GM23338 (cell line): ENCODE data around the gene POPDC2. TPM values are rescaled to one million over a fixed set of nuclear protein-coding genes. Genes with fewer than 3 reads are reported as not detected.
A peak's percentile ranks its signal among the peaks of the same experiment; 100 is the strongest.

ENCODE experiments used
- ATAC-seq: fragments of 200-7000 bp; cut with Tn5 transposase; 3 replicates; pipeline ENCODE4 v1.9.1; 2020
- DNase-seq: peaks from one replicate; pipeline ENCODE4 v3.0.0-alpha.2; 2015; ENCODE audit warnings: low spot score
- H2AFZ ChIP-seq: fragments of 200-600 bp; sonication (generic); 2 replicates; pipeline ENCODE4 v1.8.0; 2016; ENCODE audit warnings: antibody characterized with exemption, mild to moderate bottlenecking, moderate library complexity
- H3F3A ChIP-seq: fragments of 200-600 bp; sonication (generic); replicated peaks from 2 replicates; pipeline ENCODE4 v1.8.0; 2017; ENCODE audit warnings: antibody characterized with exemption, mixed run types, low read depth
- H3K27ac ChIP-seq: fragments of 200-600 bp; sonication (generic); 2 replicates; pipeline ENCODE4 v1.6.1; 2016; ENCODE audit warnings: low read depth
- H3K27me3 ChIP-seq: fragments of 200-600 bp; sonication (generic); 2 replicates; pipeline ENCODE4 v1.8.0; 2016; ENCODE audit warnings: mild to moderate bottlenecking, mixed run types, moderate library complexity; ENCODE audit not compliant: insufficient read depth
- H3K36me3 ChIP-seq: fragments of 200-600 bp; sonication (generic); 2 replicates; pipeline ENCODE4 v1.8.0; 2016; ENCODE audit warnings: mild to moderate bottlenecking; ENCODE audit not compliant: insufficient read depth
- H3K4me1 ChIP-seq: fragments of 200-600 bp; sonication (generic); 2 replicates; pipeline ENCODE4 v1.8.0; 2016; ENCODE audit warnings: mild to moderate bottlenecking, moderate library complexity; ENCODE audit not compliant: insufficient read depth
- H3K4me2 ChIP-seq: fragments of 200-600 bp; sonication (generic); 2 replicates; pipeline ENCODE4 v1.7.1; 2017; ENCODE audit warnings: mixed run types
- H3K4me3 ChIP-seq: fragments of 200-600 bp; sonication (generic); 2 replicates; pipeline ENCODE4 v1.6.1; 2016; ENCODE audit warnings: mixed run types
- H3K79me2 ChIP-seq: fragments of 200-600 bp; sonication (generic); replicated peaks from 2 replicates; pipeline ENCODE4 v1.8.0; 2017; ENCODE audit warnings: mild to moderate bottlenecking; ENCODE audit not compliant: insufficient read depth
- H3K9me2 ChIP-seq: fragments of 200-600 bp; sonication (generic); 2 replicates; pipeline ENCODE4 v1.8.0; 2017; ENCODE audit not compliant: insufficient read depth
- H4K20me1 ChIP-seq: fragments of 200-600 bp; sonication (generic); replicated peaks from 2 replicates; pipeline ENCODE4 v1.8.0; 2017; ENCODE audit warnings: mild to moderate bottlenecking; ENCODE audit not compliant: insufficient read depth
- H3K27ac Mint-ChIP-seq: 2 replicates; pipeline ENCODE4 v1.8.0; 2020; ENCODE audit warnings: inconsistent platforms, mild to moderate bottlenecking, moderate library complexity, mixed read lengths
- H3K27me3 Mint-ChIP-seq: 3 replicates; pipeline ENCODE4 v1.8.0; 2022; ENCODE audit warnings: low read depth, mild to moderate bottlenecking, moderate library complexity, mixed read lengths, inconsistent platforms; ENCODE audit not compliant: insufficient read depth, poor library complexity
- H3K36me3 Mint-ChIP-seq: 3 replicates; pipeline ENCODE4 v1.8.0; 2021; ENCODE audit warnings: low read depth, mild to moderate bottlenecking, inconsistent platforms, moderate library complexity, mixed read lengths
- H3K4me1 Mint-ChIP-seq: 3 replicates; pipeline ENCODE4 v1.8.0; 2020; ENCODE audit warnings: mild to moderate bottlenecking, inconsistent platforms, mixed read lengths
- H3K4me3 Mint-ChIP-seq: 3 replicates; pipeline ENCODE4 v1.8.0; 2021; ENCODE audit warnings: moderate library complexity, mild to moderate bottlenecking, inconsistent platforms, mixed read lengths
- H3K9me3 Mint-ChIP-seq: 3 replicates; pipeline ENCODE4 v1.8.0; 2020; ENCODE audit warnings: moderate library complexity, mild to moderate bottlenecking, inconsistent platforms, mixed read lengths
- CREB1 ChIP-seq: fragments of 250-450 bp; sonication (Bioruptor Pico); IDR thresholded peaks from 2 replicates; pipeline ENCODE4 v1.5.0; 2020; ENCODE audit warnings: low read depth, mild to moderate bottlenecking, moderate library complexity
- CTCF ChIP-seq, 2 experiments: fragments of 200-600 bp in 1 of 2; sonication (generic) in 1 of 2; conservative IDR thresholded peaks; 2 replicates each; pipeline versions ENCODE4 v1.5.1 to v1.6.1; 2016 to 2017; ENCODE audit warnings: antibody characterized with exemption in 2 of 2, low read depth in 2 of 2, mild to moderate bottlenecking in 2 of 2, moderate library complexity in 1 of 2
- ETS1 ChIP-seq: IDR thresholded peaks from 2 replicates; pipeline ENCODE4 v1.6.1; 2016; ENCODE audit warnings: antibody characterized with exemption
- JUNB ChIP-seq: IDR thresholded peaks from one replicate; pipeline ENCODE4 v1.6.1; 2016; ENCODE audit warnings: antibody characterized with exemption; ENCODE audit not compliant: unreplicated experiment
- POLR2AphosphoS5 ChIP-seq: IDR thresholded peaks from 2 replicates; pipeline ENCODE4 v1.6.1; 2016; ENCODE audit warnings: antibody characterized with exemption, low read depth
- STAT1 ChIP-seq: IDR thresholded peaks from one replicate; pipeline ENCODE4 v1.6.1; 2016; ENCODE audit warnings: antibody characterized with exemption; ENCODE audit not compliant: unreplicated experiment
- ZNF114 ChIP-seq: fragments of 250-450 bp; sonication (Bioruptor Pico); IDR thresholded peaks from 2 replicates; pipeline ENCODE4 v1.5.0; 2020; ENCODE audit warnings: mild to moderate bottlenecking, moderate library complexity
- ZNF331 ChIP-seq: fragments of 250-450 bp; sonication (Bioruptor Pico); IDR thresholded peaks from 2 replicates; pipeline ENCODE4 v1.5.0; 2020; ENCODE audit warnings: low read depth, mild to moderate bottlenecking, moderate library complexity
- ZNF462 ChIP-seq: fragments of 250-450 bp; sonication (Bioruptor Pico); IDR thresholded peaks from 2 replicates; pipeline ENCODE4 v1.5.0; 2020; ENCODE audit warnings: mild to moderate bottlenecking, moderate library complexity
- polyA plus RNA-seq: library from polyadenylated mRNA; unstranded; fragments of >200 nt; fragmentation: Nextera tagmentation; extraction: Ambion mirVana; gene quantifications from 2 replicates; pipeline ENCODE4 v1.2.1, GENCODE V29; 2016
- total RNA-seq: library from RNA; depleted of rRNA; stranded (reverse); fragments of >200 nt; shearing (Covaris generic); gene quantifications from 2 replicates; pipeline ENCODE4 v1.2.3, GENCODE V29; 2014

Gene POPDC2
- total and polyA plus RNA-seq, 2 experiments from 2014 or later = 0.36 TPM; not detected in 1

GRCh38 chr3:119616056-119616455 lies 44.3 kb downstream of the POPDC2 start:
- ATAC-seq = no peak
- no peaks in the 10 kb centered on the region for H3K36me3 ChIP-seq
- no peaks in the 10 kb centered on the region for H3K9me2 ChIP-seq
- no peak for TF ChIP-seq ZNF331 (CRISPR knock-in tag)
- TF ChIP-seq JUNB = no peak
- no peak for TF ChIP-seq ZNF114
- no peak for TF ChIP-seq STAT1
- no peak for TF ChIP-seq ZNF462 (CRISPR knock-in tag)
- TF ChIP-seq ETS1 = no peak
- no peak for TF ChIP-seq POLR2AphosphoS5
- TF ChIP-seq CTCF (conservative IDR thresholded peaks at IDR 0.05; ENCODE audit: low read depth in 2 of 2) = no peak
- TF ChIP-seq CREB1 (CRISPR knock-in tag) = no peak
- H3K9me3 Mint-ChIP-seq = no peaks in the 10 kb centered on the region
- H3K27ac ChIP-seq = no peak overlapping the region
- H3K27me3 ChIP-seq = no peaks in the 10 kb centered on the region
- no peak overlapping the region for H3K4me3 Mint-ChIP-seq
- H3K27me3 Mint-ChIP-seq = no peaks in the 10 kb centered on the region
- H3K4me1 ChIP-seq = no peaks in the 10 kb centered on the region
- no peaks in the 10 kb centered on the region for H3K4me1 Mint-ChIP-seq
- no peaks in the 10 kb centered on the region for H3K36me3 Mint-ChIP-seq
- no peaks in the 10 kb centered on the region for H3F3A ChIP-seq
- H3K4me2 ChIP-seq = no peak overlapping the region
- no peaks in the 10 kb centered on the region for H3K79me2 ChIP-seq
- H3K4me3 ChIP-seq = no peak overlapping the region
- DNase-seq = no peak
- H3K27ac Mint-ChIP-seq = no peak overlapping the region
- H4K20me1 ChIP-seq = no peaks in the 10 kb centered on the region
- H2AFZ ChIP-seq = peak overlapping the region; percentile 85; the same call in 1 of the 2 replicates
